AG09309 (cell line): Measurements from ENCODE around the gene ATP6V1F.
A peak's percentile ranks its signal among the peaks of the same experiment; 100 is the strongest.

ENCODE experiments used
- DNase-seq: peaks from one replicate; pipeline ENCODE4 v3.0.0-alpha.2; 2010; ENCODE audit warnings: low read depth
- H3K4me3 ChIP-seq: 2 replicates; pipeline ENCODE4 v1.5.1; 2011; ENCODE audit warnings: mild to moderate bottlenecking, low read depth, low read length, moderate library complexity; ENCODE audit not compliant: control insufficient read depth
- CTCF ChIP-seq: IDR thresholded peaks from 2 replicates; pipeline ENCODE4 v1.5.1; 2011; ENCODE audit warnings: mild to moderate bottlenecking, low read depth, low read length, inconsistent platforms; ENCODE audit not compliant: insufficient read depth, control insufficient read depth; ENCODE audit errors: missing control alignments

The ATP6V1F gene

GRCh38 chr7:128831994-128832879 lies 30.4 kb upstream of the ATP6V1F start:
- no peak for DNase-seq
- no peak for TF ChIP-seq CTCF
- H3K4me3 ChIP-seq: peak overlapping the region; percentile 90

- no peak for TF ChIP-seq CTCF
- H3K4me3 ChIP-seq: peak overlapping the region; percentile 90
- DNase-seq: no peak
Observed at GRCh38 chr7:128832880-128833147, 29.8 kb upstream of the ATP6V1F start.

GRCh38 chr7:128833148-128833945 lies 29.3 kb upstream of the ATP6V1F start:
- DNase-seq: no peak
- TF ChIP-seq CTCF: no peak
- peak overlapping the region; percentile 90 for H3K4me3 ChIP-seq

- no peak for DNase-seq
- peak overlapping the region; percentile 90 for H3K4me3 ChIP-seq
- TF ChIP-seq CTCF: no peak
Observed at GRCh38 chr7:128833946-128834325, 28.7 kb upstream of the ATP6V1F start.

GRCh38 chr7:128835231-128835751 lies 27.4 kb upstream of the ATP6V1F start:
- no peak overlapping the region for H3K4me3 ChIP-seq
- DNase-seq: no peak
- no peak for TF ChIP-seq CTCF

- no peak for DNase-seq
- no peak overlapping the region for H3K4me3 ChIP-seq
- TF ChIP-seq CTCF: no peak
Observed at GRCh38 chr7:128835790-128836641, 26.6 kb upstream of the ATP6V1F start.
